Left ventricle myocardium inferior (tissue), 1 donor: ENCODE measurements around the gene KCNK10. TPM values are rescaled to one million over a fixed set of nuclear protein-coding genes. Genes with fewer than 3 reads are reported as not detected.
A peak's percentile ranks its signal among the peaks of the same experiment; 100 is the strongest.

ENCODE experiments used
- DNase-seq: peaks from one replicate; pipeline ENCODE4 v3.0.0-alpha.2; 2020
- H3K27ac ChIP-seq: fragments of 200-600 bp; replicated peaks from 2 replicates; pipeline ENCODE4 v1.8.0; 2021
- H3K27me3 ChIP-seq: fragments of 200-600 bp; 2 replicates; pipeline ENCODE4 v1.8.0; 2021; ENCODE audit warnings: low read depth
- H3K36me3 ChIP-seq: fragments of 200-600 bp; 2 replicates; pipeline ENCODE4 v1.8.0; 2021
- H3K4me1 ChIP-seq: fragments of 200-600 bp; 2 replicates; pipeline ENCODE4 v1.8.0; 2021
- H3K4me3 ChIP-seq: fragments of 200-600 bp; 2 replicates; pipeline ENCODE4 v1.8.0; 2021; ENCODE audit warnings: mild to moderate bottlenecking, moderate library complexity
- H3K9me3 ChIP-seq: fragments of 200-600 bp; replicated peaks from 2 replicates; pipeline ENCODE4 v1.8.0; 2021
- CTCF ChIP-seq: fragments of 200-600 bp; IDR thresholded peaks from 2 replicates; pipeline ENCODE4 v1.8.0; 2021; ENCODE audit warnings: antibody characterized with exemption, mild to moderate bottlenecking, borderline replicate concordance
- intact Hi-C: fragments of 100-400 bp; cut with micrococcal nuclease; formaldehyde crosslinking; loops from one replicate; pipeline ENCODE4 v1.11.0; 2022
- total RNA-seq: library from RNA; stranded (reverse); fragmentation: NEBNext Ultra II Directional; extraction: Animal tissue kit (Norgen Biotek cat#: 25700); gene quantifications from one replicate; pipeline ENCODE4 v1.2.1, GENCODE V29; 2021
- donor health status: DM: no; HTN: yes; CAD: no; lungs with severe emphysema.

KCNK10 gene
- total RNA-seq, 1 donor from 2014 or later: not detected

- no peaks in the 10 kb centered on the region for H3K4me1 ChIP-seq
- no peak for DNase-seq
- intact Hi-C loops: no loop called here
- H3K27ac ChIP-seq: no peak overlapping the region
- no peak overlapping the region for H3K4me3 ChIP-seq
- no peaks in the 10 kb centered on the region for H3K36me3 ChIP-seq
- H3K27me3 ChIP-seq: peaks cover 78% of the 10 kb centered on the region
- no peak for TF ChIP-seq CTCF
- no peaks in the 10 kb centered on the region for H3K9me3 ChIP-seq
Observed at GRCh38 chr14:88196116-88196890, 126.8 kb downstream of the KCNK10 start.

GRCh38 chr14:88195676-88196075 is 127.4 kb downstream of the KCNK10 start:
- no peak for DNase-seq
- H3K4me1 ChIP-seq: no peaks in the 10 kb centered on the region
- peaks cover 81% of the 10 kb centered on the region for H3K27me3 ChIP-seq
- H3K27ac ChIP-seq: no peak overlapping the region
- H3K4me3 ChIP-seq: no peak overlapping the region
- no peaks in the 10 kb centered on the region for H3K9me3 ChIP-seq
- intact Hi-C loops: no loop called here
- TF ChIP-seq CTCF: no peak
- H3K36me3 ChIP-seq: no peaks in the 10 kb centered on the region

GRCh38 chr14:88194531-88194930 is 128.5 kb downstream of the KCNK10 start:
- H3K27ac ChIP-seq: no peak overlapping the region
- H3K4me1 ChIP-seq: peaks cover 4% of the 10 kb centered on the region
- H3K9me3 ChIP-seq: no peaks in the 10 kb centered on the region
- no peaks in the 10 kb centered on the region for H3K36me3 ChIP-seq
- intact Hi-C loops: no loop called here
- no peak for TF ChIP-seq CTCF
- H3K4me3 ChIP-seq: no peak overlapping the region
- peaks cover 84% of the 10 kb centered on the region for H3K27me3 ChIP-seq
- DNase-seq: no peak

GRCh38 chr14:88191605-88192004 is 131.5 kb downstream of the KCNK10 start:
- Histone ChIP-seq H3K36me3 (no peaks in the 10 kb centered on the region), H3K4me3 (no peak overlapping the region), H3K4me1 (peaks cover 14% of the 10 kb centered on the region), H3K27me3 (peaks cover 58% of the 10 kb centered on the region), H3K27ac (no peak overlapping the region), H3K9me3 (no peaks in the 10 kb centered on the region)
- no peak for TF ChIP-seq CTCF
- DNase-seq: no peak
- intact Hi-C loops: no loop called here

- Histone ChIP-seq H3K9me3 (no peaks in the 10 kb centered on the region), H3K27ac (no peak overlapping the region), H3K4me3 (peak overlapping the region; percentile 45), H3K36me3 (no peaks in the 10 kb centered on the region), H3K27me3 (peaks cover 51% of the 10 kb centered on the region), H3K4me1 (peaks cover 14% of the 10 kb centered on the region)
- TF ChIP-seq CTCF: peak; percentile 74
- intact Hi-C loops: no loop called here
- no peak for DNase-seq
Observed at GRCh38 chr14:88189417-88190191, 133.5 kb downstream of the KCNK10 start.
